GM18907 (cell line): ENCODE results near the gene CLTRN.
"Not testable (repeated sequence)": the region's sequence is repeated elsewhere in the genome, so short reads cannot be mapped to it uniquely, and the experiment has no call there.

Experiments
- ATAC-seq: cut with Tn5 transposase; IDR thresholded peaks from one replicate; pipeline ENCODE4 v1.9.1; 2021; ENCODE audit warnings: mild to moderate bottlenecking, moderate library complexity; ENCODE audit not compliant: unreplicated experiment

Gene CLTRN

GRCh38 chrX:15653961-15654360 lies 10.6 kb downstream of the CLTRN start:
- ATAC-seq, result no peak

DNA sequence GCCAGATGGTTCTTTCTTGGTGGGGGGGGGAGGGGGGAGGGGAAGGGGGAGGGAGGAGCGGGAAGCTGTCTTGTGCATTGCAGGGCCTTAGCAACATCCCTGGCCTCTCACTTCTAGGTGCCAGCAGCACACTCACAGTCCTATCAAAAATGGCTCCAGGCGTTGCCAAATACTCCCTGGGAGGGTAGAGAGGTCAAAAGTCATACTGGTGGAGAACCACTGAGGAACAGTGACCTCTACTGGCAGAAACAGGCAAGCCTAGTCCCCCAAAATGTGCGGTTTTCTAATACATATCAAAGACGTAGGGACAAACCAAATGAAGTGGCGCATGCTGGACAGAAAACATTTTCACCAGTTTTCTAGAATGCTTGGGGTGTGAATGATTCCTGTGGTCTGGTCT lies 17.1 kb downstream of the CLTRN start:
- ATAC-seq, result not testable (repeated sequence)

DNA sequence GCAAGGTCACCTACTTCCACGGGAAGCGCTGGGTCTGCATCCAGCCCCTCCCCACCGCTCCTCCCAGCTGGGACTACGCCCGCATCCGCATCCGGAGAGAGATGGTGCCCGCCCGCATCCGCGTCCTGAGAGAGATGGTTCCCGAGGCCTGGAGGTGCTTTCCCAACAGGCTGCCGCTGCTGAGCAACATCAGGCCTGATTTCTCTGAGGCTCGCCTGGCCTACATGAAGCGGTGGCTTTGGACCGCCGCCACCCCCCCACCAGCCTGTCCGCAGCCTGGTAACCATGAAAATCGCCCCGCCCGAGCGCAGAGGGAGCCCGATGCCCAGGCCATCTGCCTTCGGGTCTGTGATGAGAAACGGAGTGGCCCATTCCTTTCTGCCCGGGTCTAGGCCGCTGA lies 18.1 kb downstream of the CLTRN start:
- no peak for ATAC-seq

DNA sequence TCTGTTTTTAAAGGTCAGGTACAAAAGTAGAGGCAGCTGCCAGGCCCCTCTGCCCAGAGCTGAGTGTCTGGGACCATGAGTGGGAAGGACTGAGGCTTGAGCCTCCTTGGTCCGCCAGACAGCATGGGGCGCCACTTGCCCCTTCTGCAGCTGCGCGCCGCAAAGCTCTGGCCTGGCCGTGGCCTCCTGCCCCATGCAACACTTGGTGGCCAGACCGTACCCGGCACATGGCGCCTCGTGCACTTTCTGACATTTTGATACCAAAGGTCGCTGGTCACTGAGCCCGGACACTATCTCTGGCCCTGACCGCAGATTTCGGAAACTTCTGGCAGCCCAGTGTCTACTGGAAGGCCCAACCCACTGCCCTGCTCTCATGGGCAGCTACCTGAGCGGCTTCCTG lies 18.6 kb downstream of the CLTRN start:
- ATAC-seq, result no peak

DNA sequence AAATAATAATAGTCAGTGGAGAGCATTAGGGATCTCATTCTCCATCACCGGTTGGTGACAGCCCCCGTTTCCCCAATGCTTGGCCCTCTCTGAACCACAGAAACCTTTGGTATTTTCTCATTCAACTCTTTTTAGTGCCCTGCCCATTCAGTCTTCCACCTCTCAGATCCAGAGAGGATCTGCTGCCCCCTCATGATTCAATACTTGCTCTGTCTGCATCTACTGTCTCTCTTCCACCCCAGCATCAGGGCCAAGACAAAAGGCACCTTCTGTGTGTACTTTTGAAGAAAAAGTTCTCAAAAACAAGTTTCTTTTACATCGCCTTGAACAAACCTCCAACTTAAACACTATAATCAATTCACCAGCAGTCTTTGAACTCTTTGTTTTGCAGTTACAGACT lies 19.3 kb downstream of the CLTRN start:
- no peak for ATAC-seq

DNA sequence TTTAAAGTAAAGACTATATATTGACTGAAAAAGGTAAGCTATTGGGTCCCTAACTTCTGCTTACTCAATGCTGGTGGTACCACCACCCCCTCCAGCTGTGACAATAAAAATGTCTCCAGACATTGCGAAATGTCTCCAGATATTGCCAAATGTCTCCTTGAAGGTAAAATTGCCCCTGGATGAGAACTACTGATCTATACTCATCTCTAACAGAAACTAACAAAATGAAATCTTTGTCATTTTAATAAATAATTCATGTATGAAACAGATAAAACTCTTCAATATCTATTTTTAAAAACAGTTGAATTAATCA lies 20.1 kb downstream of the CLTRN start:
- no peak for ATAC-seq

- ATAC-seq, result no peak
Observed at GRCh38 chrX:15643786-15644559, 20.6 kb downstream of the CLTRN start.

DNA sequence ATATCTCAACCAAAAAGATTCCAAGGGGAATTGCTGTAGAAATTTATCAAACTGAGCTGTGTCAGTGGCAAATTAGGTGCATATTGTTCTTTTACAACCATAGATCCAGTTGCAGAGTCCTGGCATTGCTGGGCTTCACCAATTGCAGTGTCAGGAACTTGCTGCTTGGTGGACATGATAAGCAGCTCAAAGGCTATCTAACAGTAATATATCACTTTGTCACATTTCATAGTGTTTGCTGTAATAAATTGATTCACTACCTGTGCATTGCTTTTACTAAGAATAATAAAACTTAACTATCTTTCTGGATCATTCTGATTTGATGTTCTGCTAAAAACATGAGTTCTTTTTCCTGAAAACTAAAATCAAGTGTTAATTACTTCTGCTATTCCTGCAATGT lies 33.0 kb downstream of the CLTRN start:
- no peak for ATAC-seq

- no peak for ATAC-seq
Observed at GRCh38 chrX:15623054-15623453, 41.6 kb downstream of the CLTRN start.

DNA sequence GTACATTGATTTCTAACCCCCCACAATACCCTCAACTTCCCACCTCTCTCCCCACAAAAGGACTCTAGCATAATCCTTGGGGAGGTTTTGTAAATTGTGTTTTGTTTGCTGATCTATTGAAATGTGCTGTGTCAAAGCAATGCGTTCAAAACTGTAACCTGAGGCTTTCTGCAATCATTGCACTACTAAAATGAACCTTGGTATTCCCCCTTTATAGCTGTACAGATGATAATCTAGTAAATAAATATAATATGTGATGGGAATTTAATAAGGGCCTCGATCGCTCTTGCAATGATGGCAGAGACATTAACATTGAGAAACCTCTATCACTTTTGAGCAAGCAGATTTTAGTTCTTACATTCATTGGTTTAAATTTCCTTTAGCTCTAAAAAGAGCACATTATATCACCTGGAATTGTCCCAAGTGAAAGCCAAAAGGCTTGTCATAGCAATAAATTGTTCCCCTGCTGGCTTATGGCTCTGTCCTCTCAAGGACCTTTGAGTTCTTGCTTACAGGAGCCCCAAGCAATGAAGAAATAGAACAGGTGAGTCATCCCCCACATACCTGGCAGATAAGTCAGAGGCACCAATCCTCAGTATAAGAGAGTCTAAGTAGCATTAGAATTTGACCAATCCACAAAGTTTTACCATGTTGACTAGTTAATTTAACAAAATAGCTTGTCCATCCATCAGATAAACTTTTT lies 45.4 kb downstream of the CLTRN start:
- no peak for ATAC-seq

DNA sequence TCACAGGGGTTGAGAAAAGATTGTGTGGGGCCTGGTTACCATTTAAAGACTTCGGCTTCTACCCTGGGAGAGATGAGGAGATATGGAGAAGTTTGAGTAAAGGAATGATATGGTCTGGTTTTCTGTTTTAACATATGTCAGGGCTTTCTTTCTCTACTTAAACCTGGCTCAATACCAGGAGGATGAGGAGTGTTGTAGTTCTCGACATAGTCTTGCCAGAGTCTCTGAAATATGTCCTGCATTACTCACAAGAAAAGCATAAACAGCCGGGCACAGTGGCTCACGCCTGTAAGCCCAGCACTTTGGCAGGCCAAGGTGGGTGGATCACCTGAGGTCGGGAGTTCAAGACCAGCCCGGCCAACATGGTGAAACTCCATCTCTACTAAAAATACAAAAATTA lies 47.5 kb downstream of the CLTRN start:
- no peak for ATAC-seq

- no peak for ATAC-seq
Observed at GRCh38 chrX:15616531-15616930, 48.1 kb downstream of the CLTRN start.

GRCh38 chrX:15607067-15607466 lies 57.5 kb downstream of the CLTRN start:
- no peak for ATAC-seq

- ATAC-seq, result no peak
Observed at GRCh38 chrX:15606136-15606535, 58.5 kb downstream of the CLTRN start.

DNA sequence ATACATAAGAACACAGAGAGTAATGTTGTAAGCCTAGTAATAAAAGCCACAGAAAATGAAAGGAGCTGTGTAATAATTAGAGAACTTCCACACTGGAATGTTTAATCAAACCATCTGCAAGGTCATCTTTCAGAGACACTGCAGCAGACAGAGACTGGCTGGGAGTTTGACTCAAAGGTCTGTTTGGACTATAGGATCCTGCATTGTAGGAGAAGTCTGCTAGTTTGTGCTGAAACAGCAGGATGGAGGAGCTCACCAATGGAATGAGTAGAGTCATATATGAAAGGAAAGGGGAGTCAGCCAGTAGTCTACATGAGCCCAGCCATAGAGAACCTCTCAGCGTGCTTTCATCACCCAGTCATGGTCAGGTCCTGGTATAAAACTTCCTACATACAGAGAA lies 59.4 kb downstream of the CLTRN start:
- ATAC-seq, result no peak

DNA sequence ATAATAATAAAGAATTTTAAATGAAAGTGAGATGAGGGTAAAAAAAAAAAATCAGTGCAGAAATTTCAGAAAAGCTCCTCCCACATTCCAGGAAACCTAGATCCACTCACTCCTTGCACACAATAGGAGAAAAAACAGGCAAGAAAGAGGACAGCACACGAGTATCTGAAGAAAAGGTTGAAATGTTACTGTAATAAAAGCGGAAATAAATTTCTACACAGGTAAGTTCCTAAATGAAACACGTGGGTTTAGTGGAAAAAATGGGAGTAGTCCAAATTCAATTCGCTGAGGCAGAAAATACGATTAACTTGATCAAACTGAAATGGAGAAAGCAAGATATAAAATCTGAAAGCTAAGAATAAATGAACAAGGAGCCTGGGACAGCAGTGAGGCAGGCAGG lies 61.8 kb downstream of the CLTRN start:
- no peak for ATAC-seq

- ATAC-seq, result no peak
Observed at GRCh38 chrX:15601932-15602331, 62.7 kb downstream of the CLTRN start.

DNA sequence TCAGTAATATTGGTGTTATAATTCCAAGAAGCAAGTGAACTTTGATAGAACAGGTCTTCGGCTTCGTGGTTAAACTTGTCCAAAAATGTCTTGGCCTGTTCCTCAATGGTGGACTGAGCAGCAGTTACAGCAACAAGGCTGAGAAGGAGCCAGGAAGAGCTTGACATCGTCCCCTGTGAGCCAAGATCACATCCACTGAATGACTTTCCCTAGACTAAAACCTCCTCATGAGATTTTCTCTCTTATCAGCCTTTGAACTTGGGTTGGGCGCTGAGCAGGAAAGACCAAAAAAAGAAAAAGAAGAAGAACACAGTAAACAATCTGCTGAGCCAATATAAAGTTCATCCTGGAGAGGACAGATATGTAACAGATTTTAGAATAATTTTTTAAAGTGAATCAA lies 63.9 kb downstream of the CLTRN start, which contains the start of gene ACE2:
Gene ACE2, minus strand, starts transcription at position 216 of the 400 bp plus-strand sequence. Its CDS starts 49 bp downstream, at position 167.
- no peak for ATAC-seq

DNA sequence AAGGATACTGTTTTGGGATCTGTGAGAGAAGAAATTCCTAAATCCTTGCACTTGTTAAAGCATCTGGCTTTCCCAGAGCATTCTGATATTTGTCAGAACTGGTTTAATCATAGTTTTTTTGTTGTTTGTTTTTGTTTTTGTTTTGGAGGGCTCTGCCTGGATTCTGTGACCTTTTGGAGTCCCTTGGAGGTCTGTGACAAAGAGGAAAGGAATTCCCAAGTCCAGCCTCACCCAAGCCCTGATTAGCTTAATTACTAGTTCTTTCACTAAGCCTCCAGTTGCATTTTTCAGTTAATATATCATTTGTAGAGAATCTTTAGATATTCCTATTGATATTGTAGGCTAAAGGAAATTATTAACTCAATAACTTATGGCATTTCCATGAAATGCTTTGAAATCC lies 64.6 kb downstream of the CLTRN start:
- no peak for ATAC-seq

DNA sequence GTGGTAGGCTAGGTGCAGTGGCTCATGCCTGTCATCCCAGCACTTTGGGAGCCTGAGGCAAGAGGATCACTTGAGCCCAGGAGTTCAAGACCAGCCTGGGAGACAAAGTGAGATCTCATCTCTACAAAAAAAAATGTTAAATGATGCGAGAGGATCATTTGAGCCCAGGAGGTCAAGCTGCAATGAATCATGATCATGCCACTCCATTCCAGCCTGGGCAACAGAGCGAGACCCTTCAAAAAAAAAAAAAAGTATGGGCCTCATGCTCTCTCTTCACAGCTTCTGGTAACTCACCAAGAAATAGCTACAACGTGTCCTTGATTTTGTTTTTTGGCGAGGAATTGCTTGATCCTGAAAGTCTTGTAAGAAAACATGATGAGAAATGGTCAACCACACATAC lies 65.1 kb downstream of the CLTRN start:
- ATAC-seq, result no peak

DNA sequence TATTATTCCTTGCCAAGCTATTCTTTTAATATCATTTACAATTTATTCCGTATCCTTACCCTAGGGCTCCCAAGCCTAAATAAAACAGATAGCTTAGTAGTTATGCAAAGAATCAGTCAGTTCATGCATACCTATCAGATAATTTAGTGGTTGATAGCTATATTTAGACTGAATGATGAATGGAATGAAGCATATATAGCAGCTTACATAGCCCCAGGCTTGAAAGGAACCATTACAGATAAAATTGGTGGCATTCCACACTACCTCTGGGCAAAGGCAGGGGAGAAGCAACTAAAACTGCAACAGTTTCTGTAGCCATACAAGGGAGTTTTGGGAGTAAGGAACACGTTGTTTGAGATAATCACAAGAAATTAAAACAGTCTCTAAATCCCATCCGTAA lies 66.6 kb downstream of the CLTRN start:
- ATAC-seq, result no peak

- ATAC-seq, result no peak
Observed at GRCh38 chrX:15594371-15594770, 70.2 kb downstream of the CLTRN start.
